ENCODE measurements around the gene PCSK1. TPM values are rescaled to one million over a fixed set of nuclear protein-coding genes. Genes with fewer than 3 reads are reported as not detected.

Gene PCSK1
- total RNA-seq, 1 experiment from 2014 or later = 4.5 TPM

GRCh38 chr5:96415897-96416296 is 17.2 kb downstream of the PCSK1 start (continued):
- TF ChIP-seq ZNF281 (CRISPR knock-in tag; IDR thresholded peaks at IDR 0.05) = no peak
- TF ChIP-seq TEAD4 (CRISPR knock-in tag; IDR thresholded peaks at IDR 0.05) = no peak
- no peak for TF ChIP-seq TEAD1 (CRISPR knock-in tag; IDR thresholded peaks at IDR 0.05)
- TF ChIP-seq ARID4B (CRISPR knock-in tag; IDR thresholded peaks at IDR 0.05; ENCODE audit: borderline replicate concordance) = no peak
- TF ChIP-seq PREB (CRISPR knock-in tag; IDR thresholded peaks at IDR 0.05; ENCODE audit: borderline replicate concordance) = no peak
- no peak for TF ChIP-seq IRF2 (CRISPR knock-in tag; IDR thresholded peaks at IDR 0.05; ENCODE audit: borderline replicate concordance, low read depth)

GRCh38 chr5:96412868-96413449 is 20.1 kb downstream of the PCSK1 start:
- no peak for ATAC-seq
- Mint-ChIP-seq H3K36me3 (no peaks in the 10 kb centered on the region), H3K27ac (no peak overlapping the region), H3K4me3 (no peak overlapping the region), H3K9me3 (no peaks in the 10 kb centered on the region), H3K4me1 (peaks cover 11% of the 10 kb centered on the region), H3K27me3 (ENCODE audit: low read depth) (no peaks in the 10 kb centered on the region)
- ChIA-PET POLR2A (interaction anchor here (0.6 kb wide), 1 partner anchor 13 kb away, joined by 9 read pairs; no protein-coding TSS in a partner anchor), CTCF (no interaction called here)
- no peak for TF ChIP-seq KAT7 (CRISPR knock-in tag; IDR thresholded peaks at IDR 0.05; ENCODE audit: borderline replicate concordance)
- no peak for TF ChIP-seq NR1H2 (CRISPR knock-in tag; IDR thresholded peaks at IDR 0.05)
- TF ChIP-seq NFYB (CRISPR knock-in tag; conservative IDR thresholded peaks at IDR 0.05; ENCODE audit: low read depth) = no peak
- TF ChIP-seq ETV6 (CRISPR knock-in tag; IDR thresholded peaks at IDR 0.05) = no peak
- TF ChIP-seq ZNF263 (CRISPR knock-in tag; IDR thresholded peaks at IDR 0.05; ENCODE audit: low read depth) = no peak
- no peak for TF ChIP-seq IRF1 (CRISPR knock-in tag; IDR thresholded peaks at IDR 0.05)
- no peak for TF ChIP-seq USF1 (CRISPR knock-in tag; IDR thresholded peaks at IDR 0.05)
- TF ChIP-seq GRHL2 (CRISPR knock-in tag; IDR thresholded peaks at IDR 0.05; ENCODE audit: insufficient replicate concordance, severe bottlenecking) = no peak
- TF ChIP-seq FOXP1 (CRISPR knock-in tag; IDR thresholded peaks at IDR 0.05; ENCODE audit: borderline replicate concordance) = no peak
- no peak for TF ChIP-seq ZNF138 (CRISPR knock-in tag; conservative IDR thresholded peaks at IDR 0.05)
- TF ChIP-seq MAX (CRISPR knock-in tag; IDR thresholded peaks at IDR 0.05) = no peak
- TF ChIP-seq ZNF532 (CRISPR knock-in tag; IDR thresholded peaks at IDR 0.05; ENCODE audit: borderline replicate concordance) = no peak
- no peak for TF ChIP-seq ESRRA (CRISPR knock-in tag; IDR thresholded peaks at IDR 0.05; ENCODE audit: borderline replicate concordance)
- DNase-seq (ENCODE audit: low spot score) = no peak

All from WTC11 (cell line).